ENCODE results near the gene SND1.
"Not testable (repeated sequence)": the region's sequence is repeated elsewhere in the genome, so short reads cannot be mapped to it uniquely, and the experiment has no call there.

The SND1 gene

DNA sequence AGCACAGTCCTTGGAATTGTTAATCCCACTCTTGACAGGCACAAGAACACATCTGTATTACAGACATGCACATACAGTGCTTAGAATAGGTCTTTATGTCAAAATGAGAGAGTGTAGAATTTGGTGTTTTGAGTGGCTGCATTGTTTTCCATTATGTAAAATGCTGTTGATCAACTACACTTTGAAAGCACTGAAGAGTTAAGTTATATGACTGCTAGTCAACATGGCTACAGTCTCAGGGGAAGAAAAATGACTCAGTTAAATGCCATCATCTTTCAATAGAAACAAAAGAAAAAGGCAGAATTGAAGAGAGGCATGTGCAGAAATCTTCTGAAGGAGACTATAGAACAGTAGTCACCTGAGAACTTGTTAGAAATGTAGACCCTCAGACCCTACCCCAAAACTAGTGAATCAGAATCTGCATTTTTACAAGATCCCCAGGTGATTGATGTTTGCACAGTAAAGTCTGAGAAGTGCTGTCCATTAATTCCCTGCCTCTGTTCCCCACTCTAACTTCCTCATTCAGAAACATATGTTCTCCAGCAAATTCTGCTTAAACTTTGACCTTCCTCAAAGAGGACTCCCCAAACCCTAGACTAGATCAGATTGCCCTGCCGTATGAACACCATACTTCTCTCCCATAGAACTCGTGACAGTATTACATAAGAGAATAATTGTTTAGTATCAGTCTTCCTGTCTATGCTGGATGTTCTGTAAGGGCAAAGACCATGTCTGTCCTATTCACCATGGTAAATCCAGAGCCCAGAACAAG is 16.0 kb downstream of the SND1 start:
- Histone ChIP-seq H3K9me3 (ENCODE audit: control insufficient read depth in 1 of 2, low read length in 2 of 2) (no peaks in the 10 kb centered on the region), H3K36me3 (ENCODE audit: control insufficient read depth in 1 of 2, insufficient read depth in 2 of 2, low read length in 2 of 2) (peaks cover 2 to 9% of the 10 kb centered on the region in 2 donors), H3K27me3 (ENCODE audit: control insufficient read depth in 1 of 2, insufficient read depth in 2 of 2, low read length in 2 of 2) (no peaks in the 10 kb centered on the region), H3K9ac (ENCODE audit: low read depth in 1 of 2, low read length in 2 of 2) (no peak overlapping the region), H3K27ac (ENCODE audit: low read depth, low read length) (no peak overlapping the region), H3K4me3 (ENCODE audit: low read depth in 1 of 2, low read length in 2 of 2) (no peak overlapping the region), H3K4me1 (ENCODE audit: control insufficient read depth in 1 of 2, insufficient read depth in 2 of 2, low read length in 2 of 2) (peaks cover 8 to 20% of the 10 kb centered on the region in 2 donors)

DNA sequence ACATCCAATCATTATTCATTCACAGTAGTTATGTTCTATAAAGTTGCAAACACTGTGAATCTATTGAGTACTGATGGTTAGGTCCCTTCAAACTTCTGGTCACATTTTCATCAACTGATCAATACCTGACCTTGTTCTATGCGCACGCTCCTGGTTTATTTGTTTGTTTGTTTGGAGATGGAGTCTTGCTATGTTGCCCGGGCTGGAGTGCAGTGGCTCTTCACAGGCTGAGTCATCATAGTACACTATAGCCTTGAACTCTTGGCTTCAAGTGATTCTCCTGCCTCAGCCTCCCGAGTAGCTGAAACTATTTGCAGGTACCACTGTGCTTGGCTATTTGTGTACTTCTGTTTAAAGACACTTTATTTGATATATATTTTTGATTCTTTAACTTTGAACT is 19.3 kb downstream of the SND1 start:
- H3K27ac ChIP-seq (ENCODE audit: low read depth, low read length), result no peak overlapping the region
- H3K27me3 ChIP-seq (ENCODE audit: control insufficient read depth in 1 of 2, insufficient read depth in 2 of 2, low read length in 2 of 2), result no peaks in the 10 kb centered on the region
- no peak overlapping the region for H3K4me3 ChIP-seq (ENCODE audit: low read depth in 1 of 2, low read length in 2 of 2)
- no peak overlapping the region for H3K9ac ChIP-seq (ENCODE audit: low read depth in 1 of 2, low read length in 2 of 2)
- H3K36me3 ChIP-seq (ENCODE audit: control insufficient read depth in 1 of 2, insufficient read depth in 2 of 2, low read length in 2 of 2), result peaks cover 0 to 12% of the 10 kb centered on the region in 2 donors
- H3K4me1 ChIP-seq (ENCODE audit: control insufficient read depth in 1 of 2, insufficient read depth in 2 of 2, low read length in 2 of 2), result peaks cover 8 to 15% of the 10 kb centered on the region in 2 donors
- H3K9me3 ChIP-seq (ENCODE audit: control insufficient read depth in 1 of 2, low read length in 2 of 2), result no peaks in the 10 kb centered on the region

DNA sequence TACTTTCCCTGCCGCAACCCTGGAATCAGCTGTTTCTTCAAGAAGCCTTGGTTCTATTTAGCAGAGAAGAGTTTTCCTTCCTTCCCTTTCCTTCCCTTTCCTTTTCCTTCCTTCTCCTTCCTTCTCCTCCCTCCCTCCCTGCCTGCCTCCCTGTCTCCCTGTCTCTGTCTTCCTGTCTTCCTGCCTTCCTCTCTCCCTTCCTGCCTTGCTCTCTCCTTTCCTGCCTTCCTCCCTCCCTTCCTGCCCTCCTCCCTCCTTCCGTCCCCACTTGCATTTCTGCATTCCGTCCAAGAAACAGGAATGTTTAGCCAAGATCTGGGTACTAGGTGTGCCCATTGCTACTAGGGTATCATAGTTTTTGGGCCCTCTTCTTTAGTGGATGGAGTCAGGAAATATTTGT is 21.9 kb downstream of the SND1 start:
- Histone ChIP-seq H3K27ac (ENCODE audit: low read depth, low read length) (no peak overlapping the region), H3K9ac (ENCODE audit: low read depth in 1 of 2, low read length in 2 of 2) (no peak overlapping the region), H3K27me3 (ENCODE audit: control insufficient read depth in 1 of 2, insufficient read depth in 2 of 2, low read length in 2 of 2) (no peaks in the 10 kb centered on the region), H3K4me1 (ENCODE audit: control insufficient read depth in 1 of 2, insufficient read depth in 2 of 2, low read length in 2 of 2) (no peaks in the 10 kb centered on the region), H3K4me3 (ENCODE audit: low read depth in 1 of 2, low read length in 2 of 2) (no peak overlapping the region), H3K36me3 (ENCODE audit: control insufficient read depth in 1 of 2, insufficient read depth in 2 of 2, low read length in 2 of 2) (peaks cover 4 to 15% of the 10 kb centered on the region in 2 donors), H3K9me3 (ENCODE audit: control insufficient read depth in 1 of 2, low read length in 2 of 2) (no peaks in the 10 kb centered on the region)

DNA sequence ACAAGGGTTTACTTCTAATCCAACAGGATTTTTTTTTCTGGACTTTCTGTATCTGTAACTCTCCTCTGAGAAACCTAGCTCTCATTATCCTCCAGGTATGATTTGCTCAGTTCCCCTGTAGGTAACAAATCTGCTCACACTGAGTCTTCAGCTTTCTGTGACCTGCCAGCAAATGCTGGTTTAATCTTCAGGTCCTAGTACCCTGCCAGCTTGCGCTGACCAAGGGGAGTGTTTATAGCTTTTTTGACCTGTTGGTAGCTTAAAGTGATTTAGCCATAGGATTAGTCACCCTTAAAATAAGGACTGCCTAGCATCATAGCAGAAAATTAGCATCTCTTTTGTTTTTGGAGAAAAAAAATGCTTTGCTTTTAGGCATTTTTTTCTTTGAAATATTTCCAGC is 22.4 kb downstream of the SND1 start:
- Histone ChIP-seq H3K4me3 (ENCODE audit: low read depth in 1 of 2, low read length in 2 of 2) (no peak overlapping the region), H3K27ac (ENCODE audit: low read depth, low read length) (no peak overlapping the region), H3K4me1 (ENCODE audit: control insufficient read depth in 1 of 2, insufficient read depth in 2 of 2, low read length in 2 of 2) (no peaks in the 10 kb centered on the region), H3K27me3 (ENCODE audit: control insufficient read depth in 1 of 2, insufficient read depth in 2 of 2, low read length in 2 of 2) (no peaks in the 10 kb centered on the region), H3K36me3 (ENCODE audit: control insufficient read depth in 1 of 2, insufficient read depth in 2 of 2, low read length in 2 of 2) (peaks cover 4 to 16% of the 10 kb centered on the region in 2 donors), H3K9ac (ENCODE audit: low read depth in 1 of 2, low read length in 2 of 2) (no peak overlapping the region), H3K9me3 (ENCODE audit: control insufficient read depth in 1 of 2, low read length in 2 of 2) (no peaks in the 10 kb centered on the region)

GRCh38 chr7:127674923-127675322 is 22.9 kb downstream of the SND1 start:
- not testable (repeated sequence) for H3K27ac ChIP-seq (ENCODE audit: low read depth, low read length)

DNA sequence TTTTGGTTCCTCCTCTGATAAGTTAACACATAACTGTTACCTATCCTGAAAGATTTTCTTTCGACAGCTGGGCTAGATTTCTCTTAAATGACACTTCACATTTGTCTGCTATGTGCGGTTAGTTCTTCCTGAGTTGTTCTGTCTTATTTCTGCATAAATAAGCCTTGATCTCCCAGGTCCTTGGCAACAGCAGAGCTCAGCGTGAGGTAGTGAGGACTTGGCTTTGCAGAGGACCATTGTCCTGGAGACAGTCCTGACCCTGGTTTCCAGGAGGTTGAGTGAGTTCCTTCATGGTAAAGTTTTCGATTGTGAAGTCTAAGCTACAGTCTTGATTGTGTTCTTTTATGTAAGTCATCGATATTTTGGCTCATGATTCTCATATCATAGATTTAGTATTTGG is 23.7 kb downstream of the SND1 start:
- Histone ChIP-seq H3K9me3 (ENCODE audit: control insufficient read depth in 1 of 2, low read length in 2 of 2) (peaks cover 0 to 4% of the 10 kb centered on the region in 2 donors), H3K9ac (ENCODE audit: low read depth in 1 of 2, low read length in 2 of 2) (no peak overlapping the region), H3K27me3 (ENCODE audit: control insufficient read depth in 1 of 2, insufficient read depth in 2 of 2, low read length in 2 of 2) (no peaks in the 10 kb centered on the region), H3K27ac (ENCODE audit: low read depth, low read length) (no peak overlapping the region), H3K4me1 (ENCODE audit: control insufficient read depth in 1 of 2, insufficient read depth in 2 of 2, low read length in 2 of 2) (no peaks in the 10 kb centered on the region), H3K36me3 (ENCODE audit: control insufficient read depth in 1 of 2, insufficient read depth in 2 of 2, low read length in 2 of 2) (peaks cover 4 to 13% of the 10 kb centered on the region in 2 donors), H3K4me3 (ENCODE audit: low read depth in 1 of 2, low read length in 2 of 2) (no peak overlapping the region)

More at GRCh38 chr7:127674923-127675322, 22.9 kb downstream of the SND1 start:
- H3K9me3 ChIP-seq (ENCODE audit: control insufficient read depth in 1 of 2, low read length in 2 of 2); H3K4me1 ChIP-seq (ENCODE audit: control insufficient read depth in 1 of 2, insufficient read depth in 2 of 2, low read length in 2 of 2); H3K27me3 ChIP-seq (ENCODE audit: control insufficient read depth in 1 of 2, insufficient read depth in 2 of 2, low read length in 2 of 2); H3K9ac ChIP-seq (ENCODE audit: low read depth in 1 of 2, low read length in 2 of 2); H3K4me3 ChIP-seq (ENCODE audit: low read depth in 1 of 2, low read length in 2 of 2): not testable (repeated sequence)
- H3K36me3 ChIP-seq (ENCODE audit: control insufficient read depth in 1 of 2, insufficient read depth in 2 of 2, low read length in 2 of 2), result peaks cover 4 to 16% of the 10 kb centered on the region in 2 donors

GRCh38 chr7:127677433-127678230 is 25.6 kb downstream of the SND1 start:
- Histone ChIP-seq H3K4me1 (ENCODE audit: control insufficient read depth in 1 of 2, insufficient read depth in 2 of 2, low read length in 2 of 2) (no peaks in the 10 kb centered on the region), H3K9me3 (ENCODE audit: control insufficient read depth in 1 of 2, low read length in 2 of 2) (peaks cover 0 to 4% of the 10 kb centered on the region in 2 donors), H3K27me3 (ENCODE audit: control insufficient read depth in 1 of 2, insufficient read depth in 2 of 2, low read length in 2 of 2) (no peaks in the 10 kb centered on the region), H3K36me3 (ENCODE audit: control insufficient read depth in 1 of 2, insufficient read depth in 2 of 2, low read length in 2 of 2) (peaks cover 4 to 7% of the 10 kb centered on the region in 2 donors), H3K9ac (ENCODE audit: low read depth in 1 of 2, low read length in 2 of 2) (no peak overlapping the region), H3K27ac (ENCODE audit: low read depth, low read length) (no peak overlapping the region), H3K4me3 (ENCODE audit: low read depth in 1 of 2, low read length in 2 of 2) (no peak overlapping the region)

DNA sequence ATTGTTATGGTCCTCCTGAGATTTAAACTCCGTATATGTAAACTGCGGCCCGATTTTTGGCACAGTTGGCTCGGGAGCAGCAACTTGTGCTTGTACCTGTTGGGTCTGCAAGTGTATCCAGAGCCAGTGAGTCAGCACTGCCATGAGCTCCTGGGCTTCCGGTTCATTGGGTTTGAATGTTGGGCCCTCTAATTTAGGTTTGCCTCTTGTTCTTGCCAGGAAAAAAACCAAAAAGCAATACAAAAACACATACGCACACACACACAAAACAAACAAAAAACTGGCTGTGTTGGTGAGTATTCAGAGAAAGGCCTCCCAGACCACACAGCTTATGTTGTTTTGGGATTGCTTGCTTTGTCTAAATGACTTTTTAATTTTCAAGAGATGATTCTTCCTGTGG is 26.3 kb downstream of the SND1 start:
- no peaks in the 10 kb centered on the region for H3K4me1 ChIP-seq (ENCODE audit: control insufficient read depth in 1 of 2, insufficient read depth in 2 of 2, low read length in 2 of 2)
- H3K27ac ChIP-seq (ENCODE audit: low read depth, low read length), result no peak overlapping the region
- no peak overlapping the region for H3K4me3 ChIP-seq (ENCODE audit: low read depth in 1 of 2, low read length in 2 of 2)
- no peaks in the 10 kb centered on the region for H3K27me3 ChIP-seq (ENCODE audit: control insufficient read depth in 1 of 2, insufficient read depth in 2 of 2, low read length in 2 of 2)
- H3K36me3 ChIP-seq (ENCODE audit: control insufficient read depth in 1 of 2, insufficient read depth in 2 of 2, low read length in 2 of 2), result peaks cover 4 to 7% of the 10 kb centered on the region in 2 donors
- H3K9me3 ChIP-seq (ENCODE audit: control insufficient read depth in 1 of 2, low read length in 2 of 2), result peaks cover 0 to 4% of the 10 kb centered on the region in 2 donors
- H3K9ac ChIP-seq (ENCODE audit: low read depth in 1 of 2, low read length in 2 of 2), result no peak overlapping the region

DNA sequence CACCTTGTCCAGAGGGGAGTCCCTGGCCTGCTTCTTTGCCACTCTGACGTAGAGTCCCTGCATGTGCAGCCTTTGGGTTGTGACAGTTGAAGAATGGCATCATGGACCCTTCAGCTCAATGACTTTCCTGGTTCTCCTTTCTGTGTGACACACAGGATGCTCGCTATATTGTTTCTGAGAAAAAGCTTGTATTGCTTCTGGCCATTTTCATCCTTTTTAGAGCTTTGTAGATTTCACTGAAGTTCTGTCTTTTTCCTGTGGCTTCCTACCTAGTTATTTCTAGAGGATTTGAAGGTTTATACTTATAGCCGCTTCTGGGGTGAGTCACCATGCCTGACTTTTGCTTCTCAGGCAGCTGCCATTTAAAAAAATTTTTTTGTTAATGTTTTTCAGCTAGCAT is 27.0 kb downstream of the SND1 start:
- Histone ChIP-seq H3K36me3 (ENCODE audit: control insufficient read depth in 1 of 2, insufficient read depth in 2 of 2, low read length in 2 of 2) (peaks cover 4 to 7% of the 10 kb centered on the region in 2 donors), H3K9me3 (ENCODE audit: control insufficient read depth in 1 of 2, low read length in 2 of 2) (peaks cover 0 to 4% of the 10 kb centered on the region in 2 donors), H3K27me3 (ENCODE audit: control insufficient read depth in 1 of 2, insufficient read depth in 2 of 2, low read length in 2 of 2) (no peaks in the 10 kb centered on the region), H3K27ac (ENCODE audit: low read depth, low read length) (no peak overlapping the region), H3K4me1 (ENCODE audit: control insufficient read depth in 1 of 2, insufficient read depth in 2 of 2, low read length in 2 of 2) (peaks cover 2 to 6% of the 10 kb centered on the region in 2 donors), H3K9ac (ENCODE audit: low read depth in 1 of 2, low read length in 2 of 2) (no peak overlapping the region), H3K4me3 (ENCODE audit: low read depth in 1 of 2, low read length in 2 of 2) (no peak overlapping the region)

GRCh38 chr7:127680983-127681382 is 29.0 kb downstream of the SND1 start:
- no peak overlapping the region for H3K4me3 ChIP-seq (ENCODE audit: low read depth in 1 of 2, low read length in 2 of 2)
- H3K9ac ChIP-seq (ENCODE audit: low read depth in 1 of 2, low read length in 2 of 2), result no peak overlapping the region
- no peaks in the 10 kb centered on the region for H3K27me3 ChIP-seq (ENCODE audit: control insufficient read depth in 1 of 2, insufficient read depth in 2 of 2, low read length in 2 of 2)
- peaks cover 8 to 10% of the 10 kb centered on the region in 2 donors for H3K4me1 ChIP-seq (ENCODE audit: control insufficient read depth in 1 of 2, insufficient read depth in 2 of 2, low read length in 2 of 2)
- H3K9me3 ChIP-seq (ENCODE audit: control insufficient read depth in 1 of 2, low read length in 2 of 2), result peaks cover 0 to 4% of the 10 kb centered on the region in 2 donors
- no peak overlapping the region for H3K27ac ChIP-seq (ENCODE audit: low read depth, low read length)
- peaks cover 4 to 6% of the 10 kb centered on the region in 2 donors for H3K36me3 ChIP-seq (ENCODE audit: control insufficient read depth in 1 of 2, insufficient read depth in 2 of 2, low read length in 2 of 2)

All from duodenal mucosa (tissue), 2 donors.